HL-60 (cell line): ENCODE data around the gene PSMG3.
A peak's percentile ranks its signal among the peaks of the same experiment; 100 is the strongest.

ENCODE experiments used
- DNase-seq, 2 experiments: peaks; one replicate each; pipeline ENCODE4 v3.0.0-alpha.2; 2010 to 2020; ENCODE audit warnings: low read depth in 1 of 2, low spot score in 1 of 2
- H3K27ac ChIP-seq: fragments of 250-450 bp; sonication (Bioruptor Pico); replicated peaks from 2 replicates; pipeline ENCODE4 v1.5.1; 2020; ENCODE audit warnings: mild to moderate bottlenecking, moderate library complexity
- H3K27me3 ChIP-seq: fragments of 250-450 bp; sonication (Bioruptor Pico); 2 replicates; pipeline ENCODE4 v1.5.1; 2021; ENCODE audit warnings: mild to moderate bottlenecking, moderate library complexity; ENCODE audit not compliant: insufficient read depth, poor library complexity, severe bottlenecking
- H3K4me3 ChIP-seq: replicated peaks from 2 replicates; pipeline ENCODE4 v1.5.1; 2011; ENCODE audit warnings: mild to moderate bottlenecking, control low read depth, low read length; ENCODE audit not compliant: insufficient read depth
- CTCF ChIP-seq: IDR thresholded peaks from one replicate; pipeline ENCODE4 v1.5.1; 2011; ENCODE audit warnings: low read length, control low read depth, inconsistent platforms; ENCODE audit not compliant: insufficient read depth
- GABPA ChIP-seq: IDR thresholded peaks from 2 replicates; pipeline ENCODE4 v1.6.1; 2012; ENCODE audit warnings: low read depth
- POLR2AphosphoS5 ChIP-seq: IDR thresholded peaks from 2 replicates; pipeline ENCODE4 v1.6.1; 2012; ENCODE audit warnings: low read depth
- REST ChIP-seq: IDR thresholded peaks from 2 replicates; pipeline ENCODE4 v1.6.1; 2012; ENCODE audit warnings: low read depth; ENCODE audit not compliant: insufficient replicate concordance
- SPI1 ChIP-seq: IDR thresholded peaks from 2 replicates; pipeline ENCODE4 v1.6.1; 2012; ENCODE audit warnings: low read depth, mild to moderate bottlenecking, borderline replicate concordance

The PSMG3 gene

GRCh38 chr7:1572111-1572822 is 2.4 kb upstream of the PSMG3 start:
- DNase-seq = no peak
- H3K27me3 ChIP-seq = no peaks in the 10 kb centered on the region
- TF ChIP-seq SPI1 (no peak), REST (no peak), GABPA (no peak), CTCF (no peak), POLR2AphosphoS5 (no peak)
- no peak overlapping the region for H3K27ac ChIP-seq
- H3K4me3 ChIP-seq = no peak overlapping the region

- no peak for TF ChIP-seq SPI1
- TF ChIP-seq REST = no peak
- TF ChIP-seq GABPA = no peak
- no peak for TF ChIP-seq CTCF
- Histone ChIP-seq H3K27ac (peak overlapping the region; percentile 94), H3K27me3 (no peaks in the 10 kb centered on the region), H3K4me3 (peak overlapping the region; percentile 86)
- DNase-seq = no peak
Measured at GRCh38 chr7:1569440-1569832, 396 bp downstream of the PSMG3 start.

- Histone ChIP-seq H3K27me3 (no peaks in the 10 kb centered on the region), H3K4me3 (peak overlapping the region; percentile 86), H3K27ac (peak overlapping the region; percentile 94)
- no peak for TF ChIP-seq GABPA
- TF ChIP-seq POLR2AphosphoS5 = peak; percentile 50; the same call in 1 of the 2 replicates
- no peak for TF ChIP-seq CTCF
- TF ChIP-seq SPI1 = no peak
- TF ChIP-seq REST = no peak
- DNase-seq = peak; percentile 64 to 76
Measured at GRCh38 chr7:1569016-1569415, 816 bp downstream of the PSMG3 start.
